Left colon (tissue), 2 donors: Measurements from ENCODE around the gene C2orf92. TPM values are rescaled to one million over a fixed set of nuclear protein-coding genes. Genes with fewer than 3 reads are reported as not detected.
"Not testable (repeated sequence)": the region's sequence is repeated elsewhere in the genome, so short reads cannot be mapped to it uniquely, and the experiment has no call there.

Experiments
- ATAC-seq: fragments of 200-7000 bp; cut with Tn5 transposase; one replicate; pipeline ENCODE4 v1.9.1; 2020; ENCODE audit warnings: mild to moderate bottlenecking, moderate library complexity
- DNase-seq, 2 donors: peaks; one replicate each; pipeline ENCODE4 v3.0.0-alpha.2; 2020
- intact Hi-C, 2 donors: fragments of 100-400 bp; cut with DNase I in 1 of 2; cut with micrococcal nuclease in 1 of 2; formaldehyde crosslinking; loops; one replicate each; pipeline versions ENCODE4 v1.11.2 to v1.14.0; 2022; cut with DNase I, micrococcal nuclease
- total RNA-seq, 2 donors: library from RNA; stranded (reverse); fragmentation: NEBNext Ultra II Directional; extraction: Animal tissue kit (Norgen Biotek cat#: 25700); gene quantifications; one replicate each; pipeline ENCODE4 v1.2.1, GENCODE V29; 2021
- donor health status: DM: no; HTN: no; CAD: no.
- donor health status: DM: yes; HTN: yes; CAD: no.

C2orf92 gene
- total RNA-seq, 2 donors from 2014 or later, result 7.2 to 7.8 TPM

DNA sequence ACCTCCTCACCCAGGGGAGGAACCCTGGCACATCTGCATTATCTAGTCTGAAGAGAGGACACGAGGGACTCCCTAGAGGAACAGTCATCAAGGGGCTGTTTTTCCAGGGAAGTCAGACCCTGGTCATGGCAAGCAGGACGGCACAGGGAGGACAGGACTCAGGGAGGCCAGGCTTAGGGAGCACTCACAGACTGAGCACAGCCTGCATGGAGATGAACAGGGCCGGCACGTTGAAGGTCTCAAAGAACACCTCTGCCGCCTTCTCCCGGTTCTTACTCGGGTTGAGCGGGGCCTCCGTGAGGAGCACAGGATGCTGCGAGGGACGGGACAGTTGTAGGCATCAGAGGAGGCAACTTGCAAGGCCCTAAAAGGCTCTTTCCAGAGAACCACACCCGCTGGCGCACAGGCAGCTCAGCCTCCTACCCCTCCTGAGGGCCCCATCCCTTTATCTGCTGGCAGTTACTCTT lies 10.8 kb upstream of the C2orf92 start:
- DNase-seq, result no peak
- intact Hi-C loops, result no loop called here

DNA sequence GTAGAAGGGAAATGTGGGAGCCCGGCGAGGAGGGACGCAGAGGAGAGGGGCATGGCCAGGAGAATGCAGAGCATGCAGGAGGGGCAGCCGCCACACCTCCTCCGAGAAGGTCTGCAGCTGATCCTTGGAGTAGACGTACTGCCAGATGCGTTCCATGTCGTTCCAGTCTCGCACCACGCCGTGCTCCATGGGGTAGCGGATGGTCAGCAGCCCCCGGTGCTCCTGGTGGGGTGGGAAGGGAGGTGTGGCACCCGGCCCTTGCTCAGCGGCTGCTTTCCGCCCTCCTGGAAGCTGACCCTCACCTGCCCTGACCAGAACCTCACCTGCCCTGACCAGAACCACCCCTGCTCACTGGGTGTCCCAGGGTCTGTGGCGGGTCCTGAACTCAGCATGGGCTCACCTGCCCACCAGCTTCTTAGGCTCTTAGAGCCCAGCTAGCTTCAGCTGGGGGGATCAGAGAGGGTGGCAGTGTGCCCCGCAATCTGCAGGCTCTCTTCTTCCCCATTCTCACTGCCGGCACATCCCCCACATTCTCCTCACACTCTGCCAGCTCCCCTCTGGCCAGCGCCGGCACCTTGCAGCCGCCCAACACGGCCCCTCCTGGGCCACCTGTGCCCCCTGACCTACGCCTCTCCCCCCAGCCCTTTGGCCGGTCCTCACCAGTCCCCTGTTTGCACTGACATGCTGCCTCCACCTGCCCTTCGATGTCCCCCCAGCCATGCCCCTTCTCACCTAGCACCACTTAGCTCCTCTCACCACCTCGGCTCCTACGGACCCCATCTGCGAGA lies 10.1 kb upstream of the C2orf92 start:
- intact Hi-C loops, result no loop called here
- no peak for DNase-seq
- ATAC-seq, result no peak

More for the DNA sequence above, 10.8 kb upstream of the C2orf92 start:
- ATAC-seq, result no peak

DNA sequence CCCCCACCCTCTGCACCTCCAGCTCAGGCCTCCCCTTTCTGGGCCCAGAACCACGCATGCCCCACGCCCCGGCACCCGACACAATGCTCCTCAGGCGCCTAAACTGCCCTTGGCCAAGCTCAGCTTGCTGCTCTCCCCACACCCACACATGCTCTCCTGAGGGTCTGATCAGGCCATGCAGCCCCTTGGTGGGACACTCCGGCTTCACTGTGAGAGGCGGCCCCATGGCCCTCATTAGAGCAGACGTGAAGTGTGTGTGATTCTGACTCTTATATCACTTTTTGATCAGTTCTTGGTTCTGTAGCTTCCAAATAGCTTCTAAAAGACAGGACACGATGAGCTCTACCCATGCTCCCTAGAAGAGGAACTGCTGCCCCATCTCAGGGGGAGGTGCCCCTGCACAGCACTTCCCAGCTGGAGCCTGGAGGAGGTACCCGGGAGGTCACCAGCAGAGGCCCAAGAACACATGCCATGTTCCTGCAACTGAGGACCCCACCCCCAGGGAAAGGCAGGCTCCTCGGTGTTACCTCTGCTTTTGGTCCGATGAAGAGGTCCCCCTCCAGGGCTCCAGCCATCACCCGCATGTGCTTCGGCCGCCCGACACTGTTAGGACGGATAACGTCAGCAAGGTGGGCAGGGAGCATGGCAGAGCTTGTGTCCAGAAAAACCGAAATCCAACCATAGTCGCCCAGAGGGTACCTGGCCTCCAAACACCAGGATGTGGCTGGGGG lies 9.3 kb upstream of the C2orf92 start:
- DNase-seq (no peak), ATAC-seq (no peak)
- intact Hi-C loops, result no loop called here

DNA sequence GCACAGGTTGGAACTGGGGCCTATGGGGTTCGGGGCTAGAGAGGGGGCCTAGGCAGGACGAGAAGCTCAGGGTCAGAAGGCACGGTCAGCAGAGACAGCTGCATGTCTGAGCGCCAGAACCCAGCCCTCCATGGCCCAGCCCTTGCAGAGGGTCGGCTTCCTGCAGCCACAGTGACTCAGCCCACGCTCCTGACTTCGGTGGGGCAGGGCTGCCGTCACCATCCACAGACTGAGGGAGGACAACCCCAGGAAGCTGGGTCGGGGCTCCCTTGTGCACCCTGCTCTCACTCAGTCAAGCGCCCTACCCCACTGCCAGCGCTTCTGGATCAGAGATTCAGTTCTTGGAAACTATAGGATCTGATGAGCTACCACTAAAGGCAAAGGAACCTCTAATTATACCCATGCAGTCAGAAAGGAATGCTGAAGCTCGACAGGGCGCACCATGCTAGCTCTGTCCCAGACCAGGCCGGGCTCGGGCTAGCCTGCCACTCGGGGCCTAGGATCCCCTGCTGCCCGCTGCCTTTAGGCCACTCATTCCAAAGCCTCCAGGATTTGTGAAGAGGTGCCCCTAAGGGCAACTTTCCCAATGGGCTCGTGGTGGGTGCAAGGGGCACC lies 8.6 kb upstream of the C2orf92 start:
- no peak for ATAC-seq
- DNase-seq, result no peak
- intact Hi-C loops, result no loop called here

DNA sequence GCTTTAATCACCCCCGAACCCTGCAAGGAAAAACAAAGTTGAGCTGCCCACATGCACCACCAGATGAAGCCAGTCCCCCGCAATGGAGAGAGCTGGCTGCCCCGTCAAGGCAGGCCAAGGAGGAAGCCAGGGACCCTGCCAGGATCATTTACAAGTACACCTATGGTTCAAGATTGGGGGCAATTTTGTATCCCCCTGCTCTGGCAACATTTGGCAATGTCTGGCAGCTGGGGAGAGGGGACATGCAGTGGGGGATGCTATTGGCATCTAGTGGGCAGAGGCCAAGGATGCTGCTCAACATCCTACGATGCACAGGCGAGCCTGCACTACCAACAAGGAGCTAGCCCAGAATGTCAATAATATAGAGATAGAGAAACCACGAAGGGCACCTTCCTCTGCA lies 7.6 kb upstream of the C2orf92 start:
- no peak for ATAC-seq
- intact Hi-C loops, result no loop called here
- no peak for DNase-seq

DNA sequence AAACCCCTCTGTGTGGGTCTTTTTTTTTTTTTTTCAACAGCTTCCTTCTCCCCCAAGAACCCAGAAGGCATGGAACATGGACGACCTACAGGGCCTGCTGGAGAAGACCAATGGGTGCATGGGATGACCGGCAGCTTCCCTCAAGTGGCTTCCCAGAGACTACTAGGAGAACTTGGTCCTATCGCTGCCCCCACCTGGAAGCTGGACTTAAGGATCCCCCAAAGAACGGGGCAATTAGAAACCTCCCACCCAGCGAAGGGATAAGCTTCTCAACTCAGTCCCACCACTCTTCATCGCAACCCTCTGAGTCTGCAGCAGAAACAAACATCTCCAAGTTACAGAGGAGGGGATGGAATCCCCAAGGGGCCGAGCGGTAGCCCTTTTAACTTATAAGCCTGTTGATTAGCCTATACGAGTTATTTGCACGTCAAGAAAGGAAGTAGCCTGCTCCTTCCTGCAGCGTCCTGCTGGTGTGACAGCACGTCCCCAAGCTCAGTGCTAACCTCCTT lies 7.1 kb upstream of the C2orf92 start:
- intact Hi-C loops, result no loop called here
- ATAC-seq, result peak; percentile 17
- DNase-seq, result no peak

DNA sequence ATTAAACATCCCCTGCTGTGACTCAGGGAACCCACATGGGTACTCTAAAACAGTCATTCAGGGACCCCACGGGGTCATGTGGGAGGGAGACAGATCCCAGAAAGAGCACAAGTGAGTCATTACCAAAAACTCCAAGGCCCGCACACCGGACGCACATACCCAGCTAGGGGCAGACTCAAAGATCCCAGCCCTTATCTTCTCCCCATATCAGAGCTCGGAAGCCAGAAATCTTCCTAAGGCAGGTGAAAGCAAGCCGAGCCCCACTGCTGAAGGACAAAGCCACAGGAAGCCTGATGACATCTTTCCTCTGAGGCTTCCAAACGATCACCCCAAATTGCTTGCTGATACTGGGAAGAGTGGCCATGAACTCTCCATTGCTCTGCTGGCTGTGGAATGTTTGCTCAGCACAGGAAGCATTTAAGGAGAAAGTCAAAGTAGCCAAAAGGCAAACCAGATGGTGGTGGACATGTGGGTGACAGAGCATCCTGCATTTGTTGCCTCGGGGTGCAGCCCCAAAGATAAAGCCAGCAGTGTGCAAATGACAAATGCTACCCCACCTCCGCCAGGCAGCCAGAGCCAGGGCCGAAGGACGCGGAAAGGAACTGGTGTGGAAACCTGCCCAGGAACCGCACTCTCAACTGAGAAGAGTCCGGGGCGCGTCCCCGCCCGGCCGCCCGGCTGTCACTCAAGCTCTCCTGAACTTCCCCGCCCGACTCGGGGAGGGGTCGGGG lies 6.5 kb upstream of the C2orf92 start:
- ATAC-seq, result peak; percentile 57
- peak; percentile 79 to 86 for DNase-seq
- intact Hi-C loops, result no loop called here

DNA sequence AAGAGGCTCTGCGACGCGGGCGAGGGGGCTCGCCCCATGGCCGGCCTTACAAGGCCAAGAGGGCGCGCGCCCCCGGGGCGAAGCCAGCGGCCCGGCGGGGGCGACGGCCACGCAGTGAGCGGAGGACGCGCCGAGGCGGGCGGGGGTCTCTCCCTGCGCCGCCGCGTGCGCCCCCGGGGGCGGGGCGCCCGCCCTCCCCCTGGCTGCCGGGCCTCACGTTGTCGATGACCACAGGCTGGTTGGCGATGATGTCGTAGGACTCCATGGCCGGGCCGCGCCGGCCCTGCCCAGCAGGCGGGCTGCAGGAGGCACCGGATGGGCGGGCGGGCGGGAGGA lies 5.9 kb upstream of the C2orf92 start:
- intact Hi-C loops, result no loop called here
- ATAC-seq (no peak), DNase-seq (no peak)

DNA sequence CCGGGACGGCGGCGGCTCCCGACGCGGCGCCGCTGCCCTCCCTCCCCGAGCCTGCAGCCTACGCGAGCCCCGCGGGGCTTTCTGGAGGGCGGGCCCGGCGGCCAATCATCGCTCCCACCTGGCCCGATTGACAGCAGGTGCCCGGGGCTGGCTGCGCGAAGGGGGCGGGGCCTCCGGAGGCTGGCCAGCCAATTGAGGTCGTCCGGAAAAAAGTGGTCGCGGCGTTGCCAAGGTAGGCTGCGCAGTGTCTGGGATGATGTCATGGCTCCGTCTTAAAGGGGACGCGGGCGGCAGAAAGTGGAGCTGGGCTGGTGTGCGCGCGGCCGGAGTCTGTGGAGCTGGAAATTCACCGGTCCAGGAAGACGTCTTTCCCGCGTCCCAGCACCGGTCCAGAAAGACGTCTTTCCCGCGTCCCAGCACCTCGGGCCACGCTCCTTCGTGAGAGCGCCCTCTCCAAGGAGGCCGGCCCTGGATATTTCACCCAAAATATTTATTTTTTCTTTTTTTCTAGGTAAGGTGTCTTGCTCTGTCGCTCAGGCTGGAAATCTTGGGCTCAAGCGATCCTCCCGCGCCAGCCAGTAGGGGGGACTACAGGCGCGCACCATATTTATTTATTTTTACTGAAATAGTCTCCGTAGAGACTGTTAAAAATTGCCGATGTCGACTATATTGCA lies 5.4 kb upstream of the C2orf92 start, which contains the start of gene ACTR1B:
TSS of gene ACTR1B (minus strand) at position 83 of the 674 bp plus-strand sequence. CDS start 154 bp downstream, outside the sequence.
- peak; percentile 98 for DNase-seq
- ATAC-seq, result peak; percentile 89
- intact Hi-C loops, result no loop called here

DNA sequence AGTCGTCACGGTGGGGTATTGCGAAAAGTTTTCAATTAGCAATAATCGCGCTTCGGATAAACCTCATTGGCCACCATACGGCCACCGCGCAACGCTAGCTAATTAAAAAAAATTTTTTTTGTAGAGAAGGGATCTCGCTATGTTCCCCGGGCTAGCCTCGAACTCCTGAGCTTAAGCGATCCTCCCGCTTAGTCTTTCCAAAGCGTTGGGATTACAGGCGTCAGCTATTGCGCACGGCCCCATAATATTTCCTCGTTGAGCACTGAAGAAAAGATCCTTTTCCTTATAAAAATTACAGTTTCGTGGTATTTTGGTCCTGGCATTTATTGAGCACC lies 4.9 kb upstream of the C2orf92 start:
- peak in 1 of 2 donors; percentile 45 for DNase-seq
- no peak for ATAC-seq
- intact Hi-C loops, result no loop called here

DNA sequence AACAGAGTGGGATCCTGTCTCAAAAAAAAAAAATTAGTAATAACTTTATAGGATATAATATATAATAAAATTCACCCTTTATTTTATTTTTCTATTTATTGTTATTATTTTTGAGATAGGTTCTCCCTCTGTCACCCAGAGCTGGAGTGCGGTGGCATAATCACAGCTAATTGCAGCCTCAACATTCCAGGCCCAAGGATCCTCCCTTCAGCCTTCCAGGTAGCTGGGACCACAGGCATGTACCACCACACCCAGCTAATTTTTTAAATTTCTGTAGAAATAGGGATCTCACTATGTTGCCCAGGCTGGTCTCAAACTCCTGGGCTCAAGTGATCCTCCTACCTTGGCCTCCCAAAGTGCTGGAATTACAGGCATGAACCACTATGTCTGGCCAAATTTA lies 958 bp downstream of the C2orf92 start:
- intact Hi-C loops, result no loop called here

DNA sequence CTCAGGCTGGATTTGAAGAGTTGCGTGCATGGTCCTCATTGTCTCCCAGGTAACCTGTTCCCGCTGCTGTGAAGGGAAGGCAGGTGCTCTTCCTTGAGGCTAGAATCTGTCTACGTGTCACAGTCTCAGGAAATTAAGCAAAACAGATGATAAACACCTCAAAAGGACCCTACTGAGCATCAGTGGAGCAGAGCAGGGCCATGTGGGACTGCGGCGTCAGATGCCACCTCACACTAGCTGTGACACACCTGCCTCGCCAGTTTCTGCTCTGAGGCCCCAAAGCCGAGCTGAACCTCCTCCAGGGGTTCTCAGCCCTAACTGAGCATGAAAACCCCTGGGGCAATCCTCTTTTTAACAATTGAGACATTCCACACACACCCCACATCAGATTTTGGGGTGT lies 2.0 kb downstream of the C2orf92 start:
- no peak for ATAC-seq
- no peak for DNase-seq
- intact Hi-C loops, result no loop called here

More for the DNA sequence above, 958 bp downstream of the C2orf92 start:
- no peak for DNase-seq
- no peak for ATAC-seq

DNA sequence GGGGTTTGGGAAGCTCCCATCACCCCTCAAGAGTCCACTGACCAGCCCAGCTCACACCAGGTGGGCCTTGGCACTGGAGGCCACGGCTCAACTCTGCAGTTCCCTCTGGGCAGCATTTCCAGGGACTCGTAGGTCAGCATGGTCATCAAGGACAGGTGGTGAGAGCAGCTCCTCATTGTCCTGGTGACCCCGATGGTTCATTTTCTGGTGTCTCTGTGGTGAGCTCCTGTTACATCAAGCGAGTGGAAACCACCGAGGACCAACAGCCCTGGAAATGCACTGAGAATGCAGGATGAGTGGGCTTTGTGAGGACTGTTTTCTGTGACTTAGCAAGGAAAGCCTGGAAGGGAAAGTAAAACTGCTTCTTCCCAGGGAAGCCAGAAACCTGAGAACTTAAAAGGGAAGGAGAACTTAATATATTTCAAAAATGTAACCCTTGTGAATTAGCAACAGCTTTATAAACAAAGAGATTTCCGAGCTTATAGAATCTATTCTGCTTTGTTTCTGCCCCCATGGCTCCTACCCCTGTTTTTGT lies 3.2 kb downstream of the C2orf92 start:
- DNase-seq, ATAC-seq, intact Hi-C loops: not testable (repeated sequence)

DNA sequence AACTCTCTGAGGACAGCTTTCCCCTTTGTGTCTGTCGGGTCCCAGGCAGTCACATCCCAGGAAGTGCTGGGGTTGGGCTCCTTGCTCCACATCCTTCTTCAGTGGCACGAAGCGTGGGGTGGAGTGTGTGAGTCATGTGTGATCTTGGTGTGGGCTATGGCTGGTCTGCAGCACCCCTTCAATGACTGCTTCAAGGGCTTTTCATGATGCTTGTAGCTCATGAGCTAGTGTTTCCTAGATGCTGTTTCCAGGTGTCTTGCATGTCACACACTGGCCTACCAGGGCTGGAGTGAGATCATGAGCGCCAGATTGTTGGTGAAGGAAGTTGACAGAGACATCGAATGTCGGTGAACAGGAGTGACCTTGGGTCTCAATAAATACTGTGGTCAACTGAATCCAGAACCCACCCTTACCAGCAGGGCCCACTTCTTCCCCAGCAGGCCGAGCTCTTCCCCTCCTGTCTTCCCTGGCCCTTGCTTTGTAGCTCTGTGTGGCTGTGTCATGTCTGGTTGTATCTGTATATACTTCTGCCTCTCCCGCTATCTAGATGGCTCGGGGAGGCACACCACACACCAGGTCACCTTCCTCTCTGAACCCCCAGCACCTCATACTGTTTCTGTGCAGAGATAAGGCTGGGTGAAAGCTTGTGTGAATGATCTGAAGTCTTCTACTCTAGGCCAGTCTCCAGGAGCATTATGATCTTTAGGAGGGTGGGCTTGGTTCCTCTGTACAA lies 3.8 kb downstream of the C2orf92 start:
- DNase-seq, result no peak
- peak; percentile 22 for ATAC-seq
- intact Hi-C loops, result no loop called here

DNA sequence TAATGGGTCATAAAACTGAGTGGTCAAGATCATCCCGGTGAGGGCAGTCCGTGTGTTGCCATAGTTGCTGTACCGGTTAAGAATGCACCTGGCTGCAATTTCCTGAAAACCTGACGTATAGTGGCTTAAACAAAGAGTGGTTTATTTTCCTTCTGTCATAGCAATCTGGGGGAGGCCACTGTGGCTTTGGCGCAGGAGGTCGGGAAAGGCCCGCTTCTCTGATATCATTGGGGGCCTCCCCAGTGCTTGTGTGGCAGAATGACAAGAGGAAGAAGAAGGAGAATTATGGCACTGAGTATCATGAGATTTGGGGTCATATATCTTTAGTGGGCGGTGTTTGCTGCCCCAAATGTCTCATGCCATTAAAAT lies 4.4 kb downstream of the C2orf92 start:
- intact Hi-C loops, result no loop called here
- ATAC-seq (peak; percentile 78), DNase-seq (no peak)

DNA sequence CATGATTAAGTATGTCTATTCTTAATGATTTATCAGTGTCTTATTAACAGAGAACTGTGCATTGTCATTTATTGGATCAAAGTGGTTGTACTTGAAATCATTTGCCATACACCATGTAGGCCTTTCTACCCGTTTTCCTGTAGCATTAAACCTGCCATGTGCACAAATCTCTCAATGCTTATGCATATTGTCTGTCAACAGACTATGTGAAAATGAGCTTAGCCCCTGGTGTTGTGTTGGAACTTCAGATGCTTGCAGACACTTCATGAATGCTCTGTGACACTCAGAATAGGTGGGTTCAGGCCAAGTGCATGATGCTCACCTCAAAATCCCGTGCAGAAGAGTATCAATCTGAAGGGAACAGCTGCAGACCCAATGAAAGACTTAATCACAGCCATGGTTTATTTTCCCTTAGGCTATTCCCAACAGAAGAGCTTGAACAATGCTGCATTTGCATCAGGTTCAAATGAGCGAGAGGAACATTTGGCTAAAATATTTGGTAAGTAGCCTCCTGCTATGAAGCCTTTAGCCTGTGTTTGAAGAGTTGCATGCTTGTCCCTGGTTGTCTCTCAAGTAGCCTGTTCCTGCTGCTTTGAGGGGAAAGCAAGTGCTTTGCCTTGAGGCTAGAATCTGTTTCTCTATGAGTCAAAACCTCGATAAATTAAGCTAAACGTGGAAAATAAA lies 6.1 kb downstream of the C2orf92 start:
- intact Hi-C loops, result no loop called here
- ATAC-seq (no peak), DNase-seq (no peak)

DNA sequence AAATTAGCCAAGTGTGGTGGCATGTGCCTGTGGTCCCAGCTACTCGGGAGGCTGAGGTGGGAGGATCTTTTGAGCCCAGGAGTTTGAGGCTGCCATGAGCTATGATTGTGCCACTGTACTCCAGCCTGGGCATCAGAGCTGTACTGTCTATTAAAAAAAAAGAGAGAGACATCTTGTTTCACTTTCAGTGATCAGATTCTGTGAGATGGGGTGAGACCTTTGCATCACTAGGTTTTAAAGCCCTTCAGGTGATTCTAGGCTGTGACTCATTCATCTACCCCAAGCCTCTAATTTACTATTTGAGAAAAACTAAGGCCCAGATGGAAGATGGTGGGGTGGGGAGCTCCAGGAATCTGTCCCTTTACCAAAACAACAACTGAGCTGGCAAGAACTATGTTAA lies 7.1 kb downstream of the C2orf92 start:
- no peak for ATAC-seq
- intact Hi-C loops, result no loop called here

More for the DNA sequence above, 7.1 kb downstream of the C2orf92 start:
- no peak for DNase-seq
